Smooth muscle cell of the brain vasculature (primary cell): ENCODE measurements around the gene PIGQ.

ENCODE experiments used
- DNase-seq: peaks from one replicate; pipeline ENCODE4 v3.0.0-alpha.2; 2012; ENCODE audit warnings: low read depth, low spot score

The PIGQ gene

GRCh38 chr16:628321-629061 lies 58.7 kb downstream of the PIGQ start:
- no peak for DNase-seq

- no peak for DNase-seq
These were observed 59.5 kb downstream of the PIGQ start for GRCh38 chr16:629185-629832.

GRCh38 chr16:629833-630248 lies 60.1 kb downstream of the PIGQ start:
- no peak for DNase-seq

GRCh38 chr16:630249-630814 lies 60.6 kb downstream of the PIGQ start:
- DNase-seq, result no peak

- DNase-seq, result no peak
These were observed 61.1 kb downstream of the PIGQ start, which contains the start of gene WFIKKN1 for GRCh38 chr16:630815-631405. Gene WFIKKN1 (plus strand): TSS chr16:630985. CDS start chr16:631254, 269 bp downstream.

GRCh38 chr16:631808-632358 lies 62.1 kb downstream of the PIGQ start:
- DNase-seq, result no peak

DNA sequence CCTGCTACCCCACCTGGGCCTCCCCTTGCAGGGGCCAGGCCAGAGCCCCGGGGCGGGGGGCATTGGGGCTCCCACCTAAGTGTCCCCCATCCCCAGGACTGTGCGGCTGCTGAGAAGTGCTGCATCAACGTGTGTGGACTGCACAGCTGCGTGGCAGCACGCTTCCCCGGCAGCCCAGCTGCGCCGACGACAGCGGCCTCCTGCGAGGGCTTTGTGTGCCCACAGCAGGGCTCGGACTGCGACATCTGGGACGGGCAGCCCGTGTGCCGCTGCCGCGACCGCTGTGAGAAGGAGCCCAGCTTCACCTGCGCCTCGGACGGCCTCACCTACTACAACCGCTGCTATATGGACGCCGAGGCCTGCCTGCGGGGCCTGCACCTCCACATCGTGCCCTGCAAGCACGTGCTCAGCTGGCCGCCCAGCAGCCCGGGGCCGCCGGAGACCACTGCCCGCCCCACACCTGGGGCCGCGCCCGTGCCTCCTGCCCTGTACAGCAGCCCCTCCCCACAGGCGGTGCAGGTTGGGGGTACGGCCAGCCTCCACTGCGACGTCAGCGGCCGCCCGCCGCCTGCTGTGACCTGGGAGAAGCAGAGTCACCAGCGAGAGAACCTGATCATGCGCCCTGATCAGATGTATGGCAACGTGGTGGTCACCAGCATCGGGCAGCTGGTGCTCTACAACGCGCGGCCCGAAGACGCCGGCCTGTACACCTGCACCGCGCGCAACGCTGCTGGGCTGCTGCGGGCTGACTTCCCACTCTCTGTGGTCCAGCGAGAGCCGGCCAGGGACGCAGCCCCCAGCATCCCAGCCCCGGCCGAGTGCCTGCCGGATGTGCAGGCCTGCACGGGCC lies 62.9 kb downstream of the PIGQ start:
- no peak for DNase-seq

- no peak for DNase-seq
These were observed 63.7 kb downstream of the PIGQ start for GRCh38 chr16:633336-634050.
